Neural progenitor cell (in vitro differentiated cells): ENCODE measurements around the gene PCDH15.

Source experiments
- EZH2phosphoT487 ChIP-seq: fragments of 200-600 bp; sonication (generic); IDR thresholded peaks from 2 replicates; pipeline ENCODE4 v1.6.1; 2017; ENCODE audit warnings: antibody characterized with exemption
- TF ChIP-seq, protein P1 (sequence below): fragments of 200-600 bp; sonication (generic); IDR thresholded peaks from 2 replicates; pipeline ENCODE4 v1.5.1; 2017; ENCODE audit warnings: antibody characterized with exemption, mild to moderate bottlenecking

DNA sequence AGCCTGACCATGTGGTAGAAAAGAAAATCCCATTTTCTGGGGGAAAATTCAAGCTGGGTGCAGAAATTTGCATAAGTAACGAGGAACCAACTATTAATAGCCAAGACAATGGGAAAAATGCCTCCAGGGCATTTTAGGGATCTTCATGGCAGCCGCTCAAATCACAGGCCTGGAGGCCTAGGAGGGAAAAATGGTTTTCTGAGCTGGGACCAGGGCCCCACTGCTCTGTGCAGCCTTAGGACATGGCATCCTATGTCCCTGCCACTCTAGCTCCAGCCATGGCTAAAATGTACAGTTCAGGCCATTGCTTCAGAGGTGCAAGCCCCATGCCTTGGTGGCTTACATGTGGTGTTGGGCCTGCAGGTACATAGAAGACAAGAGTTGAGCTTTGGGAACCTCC, 459.0 kb downstream of the PCDH15 start:
- TF ChIP-seq EZH2phosphoT487: no peak
- TF ChIP-seq, protein P1, sequence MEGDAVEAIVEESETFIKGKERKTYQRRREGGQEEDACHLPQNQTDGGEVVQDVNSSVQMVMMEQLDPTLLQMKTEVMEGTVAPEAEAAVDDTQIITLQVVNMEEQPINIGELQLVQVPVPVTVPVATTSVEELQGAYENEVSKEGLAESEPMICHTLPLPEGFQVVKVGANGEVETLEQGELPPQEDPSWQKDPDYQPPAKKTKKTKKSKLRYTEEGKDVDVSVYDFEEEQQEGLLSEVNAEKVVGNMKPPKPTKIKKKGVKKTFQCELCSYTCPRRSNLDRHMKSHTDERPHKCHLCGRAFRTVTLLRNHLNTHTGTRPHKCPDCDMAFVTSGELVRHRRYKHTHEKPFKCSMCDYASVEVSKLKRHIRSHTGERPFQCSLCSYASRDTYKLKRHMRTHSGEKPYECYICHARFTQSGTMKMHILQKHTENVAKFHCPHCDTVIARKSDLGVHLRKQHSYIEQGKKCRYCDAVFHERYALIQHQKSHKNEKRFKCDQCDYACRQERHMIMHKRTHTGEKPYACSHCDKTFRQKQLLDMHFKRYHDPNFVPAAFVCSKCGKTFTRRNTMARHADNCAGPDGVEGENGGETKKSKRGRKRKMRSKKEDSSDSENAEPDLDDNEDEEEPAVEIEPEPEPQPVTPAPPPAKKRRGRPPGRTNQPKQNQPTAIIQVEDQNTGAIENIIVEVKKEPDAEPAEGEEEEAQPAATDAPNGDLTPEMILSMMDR: no peak
